HUES6 (cell line): ENCODE data around the gene AFAP1.

Source experiments
- H3K27ac ChIP-seq: 2 replicates; pipeline ENCODE4 v1.7.0; 2013; ENCODE audit warnings: low read depth, mild to moderate bottlenecking, low read length, inconsistent platforms
- H3K27me3 ChIP-seq: 2 replicates; pipeline ENCODE4 v1.6.1; 2013; ENCODE audit warnings: low read length; ENCODE audit not compliant: control insufficient read depth, insufficient read depth
- H3K36me3 ChIP-seq: 2 replicates; pipeline ENCODE4 v1.6.1; 2013; ENCODE audit warnings: low read length; ENCODE audit not compliant: control insufficient read depth, insufficient read depth
- H3K4me1 ChIP-seq: 2 replicates; pipeline ENCODE4 v1.6.1; 2013; ENCODE audit warnings: low read length; ENCODE audit not compliant: control insufficient read depth, insufficient read depth
- H3K4me3 ChIP-seq: 2 replicates; pipeline ENCODE4 v1.5.1; 2013; ENCODE audit warnings: low read depth, low read length
- H3K9ac ChIP-seq: one replicate; pipeline ENCODE4 v1.6.1; 2013; ENCODE audit warnings: mild to moderate bottlenecking, low read length
- H3K9me3 ChIP-seq: 2 replicates; pipeline ENCODE4 v1.6.1; 2013; ENCODE audit warnings: low read depth, low read length; ENCODE audit not compliant: control insufficient read depth, insufficient read depth

The AFAP1 gene

GRCh38 chr4:7807351-7807921 lies 132.2 kb downstream of the AFAP1 start:
- Histone ChIP-seq H3K36me3 (peaks cover 21% of the 10 kb centered on the region), H3K27ac (no peak overlapping the region), H3K9me3 (no peaks in the 10 kb centered on the region), H3K4me1 (peaks cover 43% of the 10 kb centered on the region), H3K27me3 (no peaks in the 10 kb centered on the region), H3K4me3 (no peak overlapping the region), H3K9ac (no peak overlapping the region)

- no peaks in the 10 kb centered on the region for H3K9me3 ChIP-seq
- H3K9ac ChIP-seq = no peak overlapping the region
- no peaks in the 10 kb centered on the region for H3K27me3 ChIP-seq
- H3K4me1 ChIP-seq = peaks cover 37% of the 10 kb centered on the region
- no peak overlapping the region for H3K4me3 ChIP-seq
- H3K36me3 ChIP-seq = peaks cover 21% of the 10 kb centered on the region
- no peak overlapping the region for H3K27ac ChIP-seq
These were observed 133.1 kb downstream of the AFAP1 start for GRCh38 chr4:7806338-7807090.

GRCh38 chr4:7805533-7806337 lies 133.9 kb downstream of the AFAP1 start:
- Histone ChIP-seq H3K27ac (no peak overlapping the region), H3K9me3 (no peaks in the 10 kb centered on the region), H3K9ac (no peak overlapping the region), H3K36me3 (peaks cover 25% of the 10 kb centered on the region), H3K4me3 (no peak overlapping the region), H3K4me1 (peaks cover 37% of the 10 kb centered on the region), H3K27me3 (no peaks in the 10 kb centered on the region)

- H3K27me3 ChIP-seq = no peaks in the 10 kb centered on the region
- H3K9me3 ChIP-seq = no peaks in the 10 kb centered on the region
- no peak overlapping the region for H3K27ac ChIP-seq
- H3K9ac ChIP-seq = no peak overlapping the region
- H3K36me3 ChIP-seq = peaks cover 34% of the 10 kb centered on the region
- H3K4me1 ChIP-seq = peaks cover 37% of the 10 kb centered on the region
- H3K4me3 ChIP-seq = no peak overlapping the region
These were observed 134.8 kb downstream of the AFAP1 start for GRCh38 chr4:7804756-7805385.

GRCh38 chr4:7803992-7804755 lies 135.5 kb downstream of the AFAP1 start:
- H3K36me3 ChIP-seq = peaks cover 34% of the 10 kb centered on the region
- H3K9me3 ChIP-seq = no peaks in the 10 kb centered on the region
- H3K4me1 ChIP-seq = peaks cover 37% of the 10 kb centered on the region
- no peak overlapping the region for H3K9ac ChIP-seq
- H3K27ac ChIP-seq = peak overlapping the region; percentile 84
- H3K27me3 ChIP-seq = no peaks in the 10 kb centered on the region
- H3K4me3 ChIP-seq = no peak overlapping the region

- H3K4me1 ChIP-seq = peaks cover 37% of the 10 kb centered on the region
- H3K27me3 ChIP-seq = no peaks in the 10 kb centered on the region
- no peak overlapping the region for H3K4me3 ChIP-seq
- peaks cover 36% of the 10 kb centered on the region for H3K36me3 ChIP-seq
- no peak overlapping the region for H3K9ac ChIP-seq
- H3K27ac ChIP-seq = peak overlapping the region; percentile 84
- no peaks in the 10 kb centered on the region; the same call in 1 of the 2 replicates for H3K9me3 ChIP-seq
These were observed 136.3 kb downstream of the AFAP1 start for GRCh38 chr4:7803371-7803770.

- no peak overlapping the region for H3K9ac ChIP-seq
- peaks cover 37% of the 10 kb centered on the region for H3K36me3 ChIP-seq
- H3K4me1 ChIP-seq = peaks cover 31% of the 10 kb centered on the region
- no peaks in the 10 kb centered on the region for H3K27me3 ChIP-seq
- no peak overlapping the region for H3K4me3 ChIP-seq
- no peaks in the 10 kb centered on the region; the same call in 1 of the 2 replicates for H3K9me3 ChIP-seq
- no peak overlapping the region for H3K27ac ChIP-seq
These were observed 137.5 kb downstream of the AFAP1 start for GRCh38 chr4:7802093-7802726.

- H3K9ac ChIP-seq = no peak overlapping the region
- no peak overlapping the region for H3K27ac ChIP-seq
- H3K9me3 ChIP-seq = no peaks in the 10 kb centered on the region; the same call in 1 of the 2 replicates
These were observed 138.0 kb downstream of the AFAP1 start for GRCh38 chr4:7801641-7802040.

GRCh38 chr4:7801001-7801400 lies 138.7 kb downstream of the AFAP1 start:
- H3K36me3 ChIP-seq = peaks cover 42% of the 10 kb centered on the region

More at GRCh38 chr4:7801641-7802040, 138.0 kb downstream of the AFAP1 start:
- Histone ChIP-seq H3K4me3 (no peak overlapping the region), H3K27me3 (no peaks in the 10 kb centered on the region), H3K36me3 (peaks cover 40% of the 10 kb centered on the region), H3K4me1 (peaks cover 25% of the 10 kb centered on the region)

GRCh38 chr4:7800410-7800809 lies 139.3 kb downstream of the AFAP1 start:
- no peak overlapping the region for H3K9ac ChIP-seq
- H3K27me3 ChIP-seq = no peaks in the 10 kb centered on the region
- H3K9me3 ChIP-seq = no peaks in the 10 kb centered on the region; the same call in 1 of the 2 replicates
- no peak overlapping the region for H3K4me3 ChIP-seq
- no peak overlapping the region for H3K27ac ChIP-seq
- peaks cover 46% of the 10 kb centered on the region for H3K36me3 ChIP-seq
- H3K4me1 ChIP-seq = peaks cover 13% of the 10 kb centered on the region

More at GRCh38 chr4:7801001-7801400, 138.7 kb downstream of the AFAP1 start:
- no peak overlapping the region for H3K27ac ChIP-seq
- H3K4me1 ChIP-seq = peaks cover 19% of the 10 kb centered on the region
- no peak overlapping the region for H3K4me3 ChIP-seq
- H3K9me3 ChIP-seq = no peaks in the 10 kb centered on the region; the same call in 1 of the 2 replicates
- no peaks in the 10 kb centered on the region for H3K27me3 ChIP-seq
- no peak overlapping the region for H3K9ac ChIP-seq
